HG03045 (cell line): ENCODE results near the gene TAF9B.
"Not testable (repeated sequence)": the region's sequence is repeated elsewhere in the genome, so short reads cannot be mapped to it uniquely, and the experiment has no call there.

Experiments
- ATAC-seq: cut with Tn5 transposase; IDR thresholded peaks from one replicate; pipeline ENCODE4 v1.9.1; 2021; ENCODE audit warnings: mild to moderate bottlenecking, moderate library complexity; ENCODE audit not compliant: unreplicated experiment

The TAF9B gene

GRCh38 chrX:78139160-78140123 is at the start of gene TAF9B:
TSS of gene TAF9B (minus strand) at chrX:78139650. CDS start at chrX:78139611, 39 bp downstream.
- ATAC-seq: peak; percentile 91

DNA sequence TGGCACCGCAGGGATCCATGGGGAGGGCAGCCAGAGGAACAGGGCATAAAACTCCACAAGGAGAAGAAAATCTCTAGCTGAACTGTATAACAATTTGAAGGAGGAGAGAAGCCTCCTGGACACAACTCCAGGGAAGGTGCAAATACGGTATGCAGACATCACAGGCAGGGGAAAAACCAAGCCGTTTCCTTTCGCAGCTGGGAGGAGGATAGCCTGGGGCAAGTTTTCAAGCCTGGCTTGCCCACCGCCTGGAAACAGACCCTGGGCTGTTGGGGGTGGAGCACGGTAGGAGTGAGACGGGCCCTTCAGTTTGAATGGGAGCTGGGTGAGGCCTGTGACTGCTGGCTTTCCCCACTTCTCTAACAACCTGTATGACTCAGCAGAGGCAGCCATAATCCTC is 43.4 kb upstream of the TAF9B start:
- no peak for ATAC-seq

GRCh38 chrX:78181307-78181706 is 41.9 kb upstream of the TAF9B start:
- ATAC-seq: no peak

GRCh38 chrX:78168065-78168464 is 28.6 kb upstream of the TAF9B start:
- ATAC-seq: no peak

DNA sequence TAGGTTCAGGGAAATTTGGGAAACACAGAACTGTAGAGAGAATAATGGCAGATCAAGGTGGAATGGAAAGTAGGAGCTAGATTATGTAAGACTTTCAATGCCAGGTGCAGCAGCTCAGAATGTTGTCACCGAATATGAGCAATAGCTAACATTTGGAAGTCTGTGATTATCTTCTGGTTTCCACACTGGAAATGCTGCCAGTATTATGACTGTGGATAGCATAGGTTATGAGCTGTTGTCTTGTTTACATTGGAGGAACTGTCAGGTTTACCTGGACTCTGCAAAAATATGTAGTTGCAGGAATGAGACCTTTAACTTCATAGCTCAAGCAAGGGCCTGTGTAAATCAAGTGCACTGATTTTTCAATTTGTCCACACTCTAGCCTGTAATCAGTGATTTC is 26.0 kb upstream of the TAF9B start:
- no peak for ATAC-seq

- ATAC-seq: not testable (repeated sequence)
Observed at GRCh38 chrX:78163175-78163574, 23.7 kb upstream of the TAF9B start.

GRCh38 chrX:78160711-78161110 is 21.3 kb upstream of the TAF9B start:
- not testable (repeated sequence) for ATAC-seq

GRCh38 chrX:78157846-78158245 is 18.4 kb upstream of the TAF9B start:
- not testable (repeated sequence) for ATAC-seq

DNA sequence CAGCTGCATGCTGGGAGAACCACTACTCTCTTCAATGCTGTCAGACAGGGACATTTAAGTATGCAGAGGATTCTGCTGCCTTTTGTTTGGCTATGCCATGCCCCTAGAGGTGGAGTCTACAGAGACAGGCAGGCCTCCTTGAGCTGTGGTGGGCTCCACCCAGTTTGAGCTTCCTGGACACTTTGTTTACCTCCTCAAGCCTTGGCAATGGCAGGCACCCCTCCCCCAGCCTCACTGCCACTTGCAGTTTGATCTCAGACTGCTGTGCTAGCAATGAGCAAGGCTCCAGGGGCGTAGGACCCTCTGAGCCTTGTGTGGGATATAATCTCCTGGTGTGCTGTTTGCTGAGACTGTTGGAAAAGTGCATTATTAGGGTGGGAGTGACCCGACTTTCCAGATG is 17.9 kb upstream of the TAF9B start:
- ATAC-seq: not testable (repeated sequence)

- ATAC-seq: not testable (repeated sequence)
Observed at GRCh38 chrX:78147002-78147540, 7.6 kb upstream of the TAF9B start.

DNA sequence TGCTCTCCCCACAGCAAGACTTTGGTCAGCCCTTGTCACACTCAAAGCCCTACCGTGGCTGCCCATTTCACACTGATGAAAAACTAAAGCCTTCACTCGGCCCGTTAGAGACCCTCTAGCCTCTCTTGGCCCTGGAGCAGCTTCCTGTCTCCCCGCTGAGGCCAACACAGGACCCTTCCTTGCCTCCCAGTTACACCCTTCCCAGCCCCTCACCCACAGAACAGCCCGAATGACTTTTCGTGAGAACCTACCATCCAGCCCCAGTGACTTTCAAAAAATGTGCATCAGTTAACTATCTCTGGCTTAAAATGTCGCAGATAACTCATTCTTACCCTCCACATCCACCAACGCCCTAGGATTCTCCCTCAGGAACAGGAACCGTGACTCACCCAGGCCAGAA is 756 bp upstream of the TAF9B start:
- ATAC-seq: no peak

- no peak for ATAC-seq
Observed at GRCh38 chrX:78133238-78133960, 6.1 kb downstream of the TAF9B start.

DNA sequence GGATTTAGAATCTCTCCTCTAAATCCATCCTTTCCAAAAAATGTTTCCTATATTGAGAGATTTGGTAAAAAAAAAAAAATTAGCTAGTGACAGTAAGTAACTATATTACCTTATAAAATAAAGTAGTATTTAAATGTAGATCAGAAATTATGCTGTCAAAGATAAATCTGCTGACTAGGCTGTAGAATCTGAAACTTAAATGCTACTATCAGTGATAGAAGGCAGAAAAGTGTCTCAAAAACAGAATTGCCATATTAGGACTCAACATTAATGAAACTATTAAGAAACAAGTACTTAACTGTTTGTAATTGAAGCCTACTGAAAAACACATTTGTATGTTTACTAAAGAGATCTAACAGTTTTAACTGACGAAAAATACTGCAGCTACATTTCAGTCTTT is 8.3 kb downstream of the TAF9B start:
- no peak for ATAC-seq

- no peak for ATAC-seq
Observed at GRCh38 chrX:78130396-78130795, 9.1 kb downstream of the TAF9B start.

DNA sequence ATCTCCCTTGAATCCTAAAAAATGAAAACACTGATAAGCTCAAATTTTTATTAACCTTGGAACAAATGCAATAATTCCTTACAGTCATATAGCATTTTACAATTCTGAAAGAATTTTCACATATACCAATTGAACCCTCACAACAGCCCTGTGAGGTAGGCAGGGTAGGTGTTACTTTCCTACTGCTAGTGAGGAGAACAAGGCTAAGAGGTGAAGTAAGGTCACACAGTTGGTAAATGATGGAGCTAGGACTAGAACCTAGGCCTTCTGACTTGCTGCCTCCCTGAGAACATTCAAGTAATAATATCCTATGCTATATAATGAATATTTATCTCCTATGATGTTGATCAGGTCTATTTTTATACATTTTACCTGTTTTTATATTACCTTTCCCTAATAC is 9.7 kb downstream of the TAF9B start:
- no peak for ATAC-seq

- not testable (repeated sequence) for ATAC-seq
Observed at GRCh38 chrX:78125781-78126180, 13.7 kb downstream of the TAF9B start.

- ATAC-seq: no peak
Observed at GRCh38 chrX:78125148-78125547, 14.3 kb downstream of the TAF9B start.

GRCh38 chrX:78124307-78124706 is 15.1 kb downstream of the TAF9B start:
- no peak for ATAC-seq

DNA sequence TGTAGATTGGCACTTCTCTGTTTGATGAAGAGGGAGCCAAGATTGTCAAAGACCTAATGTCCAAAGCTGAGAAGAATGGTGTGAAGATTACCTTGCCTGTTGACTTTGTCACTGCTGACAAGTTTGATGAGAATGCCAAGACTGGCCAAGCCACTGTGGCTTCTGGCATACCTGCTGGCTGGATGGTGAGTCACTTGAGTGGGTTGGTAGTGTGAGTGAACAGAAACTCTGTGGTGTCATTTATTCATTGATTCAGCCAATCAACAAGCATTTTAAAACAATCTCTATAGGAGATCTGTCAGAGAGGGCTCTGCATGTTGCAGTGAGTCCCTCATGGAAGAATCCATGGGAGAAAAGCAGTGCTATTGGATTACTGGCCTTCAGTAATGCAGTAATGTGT is 16.3 kb downstream of the TAF9B start:
- no peak for ATAC-seq

- no peak for ATAC-seq
Observed at GRCh38 chrX:78119521-78120227, 19.8 kb downstream of the TAF9B start.

GRCh38 chrX:78118628-78119027 is 20.8 kb downstream of the TAF9B start:
- no peak for ATAC-seq
